ENCODE results near the gene CYP4A11. TPM values are rescaled to one million over a fixed set of nuclear protein-coding genes. Genes with fewer than 3 reads are reported as not detected.
A peak's percentile ranks its signal among the peaks of the same experiment; 100 is the strongest.
"Not testable (repeated sequence)": the region's sequence is repeated elsewhere in the genome, so short reads cannot be mapped to it uniquely, and the experiment has no call there.

CYP4A11 gene
- total and polyA plus RNA-seq, 8 donors = 0.23 to 0.87 (median 0.35) TPM; not detected in 2

GRCh38 chr1:46936788-46937187 is 4.5 kb downstream of the CYP4A11 start:
- intact Hi-C loops (cut with DNase I) = no loop called here
- no peaks in the 10 kb centered on the region for H3K36me3 ChIP-seq
- no peak for DNase-seq
- ATAC-seq = no peak
- no peaks in the 10 kb centered on the region for H3K9me3 ChIP-seq
- WGBS, 2 donors = 47 to 65% methylated on average over 1 of the region's 1 CpG
- no peak for FAIRE-seq
- TF ChIP-seq, protein P1, sequence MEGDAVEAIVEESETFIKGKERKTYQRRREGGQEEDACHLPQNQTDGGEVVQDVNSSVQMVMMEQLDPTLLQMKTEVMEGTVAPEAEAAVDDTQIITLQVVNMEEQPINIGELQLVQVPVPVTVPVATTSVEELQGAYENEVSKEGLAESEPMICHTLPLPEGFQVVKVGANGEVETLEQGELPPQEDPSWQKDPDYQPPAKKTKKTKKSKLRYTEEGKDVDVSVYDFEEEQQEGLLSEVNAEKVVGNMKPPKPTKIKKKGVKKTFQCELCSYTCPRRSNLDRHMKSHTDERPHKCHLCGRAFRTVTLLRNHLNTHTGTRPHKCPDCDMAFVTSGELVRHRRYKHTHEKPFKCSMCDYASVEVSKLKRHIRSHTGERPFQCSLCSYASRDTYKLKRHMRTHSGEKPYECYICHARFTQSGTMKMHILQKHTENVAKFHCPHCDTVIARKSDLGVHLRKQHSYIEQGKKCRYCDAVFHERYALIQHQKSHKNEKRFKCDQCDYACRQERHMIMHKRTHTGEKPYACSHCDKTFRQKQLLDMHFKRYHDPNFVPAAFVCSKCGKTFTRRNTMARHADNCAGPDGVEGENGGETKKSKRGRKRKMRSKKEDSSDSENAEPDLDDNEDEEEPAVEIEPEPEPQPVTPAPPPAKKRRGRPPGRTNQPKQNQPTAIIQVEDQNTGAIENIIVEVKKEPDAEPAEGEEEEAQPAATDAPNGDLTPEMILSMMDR (IDR thresholded peaks at IDR 0.05) = no peak
- no peak overlapping the region for H3K4me3 ChIP-seq
- H3K27ac ChIP-seq = no peak overlapping the region
- peaks cover 0 to 2% (median 0%) of the 10 kb centered on the region in 3 donors for H3K4me1 ChIP-seq
- no peaks in the 10 kb centered on the region for H3K27me3 ChIP-seq

DNA sequence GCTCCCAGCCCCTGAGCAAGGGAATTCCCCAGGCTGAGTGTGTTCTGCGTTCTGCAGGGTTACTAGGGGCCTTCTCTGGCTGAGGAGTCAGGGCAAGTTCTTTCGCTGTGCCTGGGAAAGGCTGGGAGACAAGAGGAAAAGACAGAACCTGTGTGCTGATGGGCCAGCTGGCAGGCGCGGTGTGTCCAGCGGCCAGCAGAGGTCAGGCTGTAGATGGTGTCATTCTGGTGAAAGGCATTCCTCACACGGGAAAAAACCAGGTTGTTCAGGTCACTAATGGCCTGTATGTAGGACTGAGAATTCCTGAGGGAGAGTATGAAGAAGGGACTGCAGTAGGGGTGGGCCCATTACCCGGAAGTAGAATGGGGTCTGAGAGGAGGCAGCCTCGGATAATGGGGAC is 6.4 kb downstream of the CYP4A11 start:
- peak; percentile 78 to 95 (median 84) for ATAC-seq
- H3K4me1 ChIP-seq; H3K27ac ChIP-seq; H3K9me3 ChIP-seq; H3K27me3 ChIP-seq; H3K36me3 ChIP-seq; intact Hi-C loops (cut with DNase I); H3K4me3 ChIP-seq; FAIRE-seq: not testable (repeated sequence)
- WGBS, 2 donors = 20 to 24% methylated on average over 8 of the region's 8 CpGs
- DNase-seq = peak in 2 of 6 donors; percentile 11 to 57
- TF ChIP-seq, protein P1 (IDR thresholded peaks at IDR 0.05) = peak in 3 of 4 donors; percentile 28 to 44 (median 32)

DNA sequence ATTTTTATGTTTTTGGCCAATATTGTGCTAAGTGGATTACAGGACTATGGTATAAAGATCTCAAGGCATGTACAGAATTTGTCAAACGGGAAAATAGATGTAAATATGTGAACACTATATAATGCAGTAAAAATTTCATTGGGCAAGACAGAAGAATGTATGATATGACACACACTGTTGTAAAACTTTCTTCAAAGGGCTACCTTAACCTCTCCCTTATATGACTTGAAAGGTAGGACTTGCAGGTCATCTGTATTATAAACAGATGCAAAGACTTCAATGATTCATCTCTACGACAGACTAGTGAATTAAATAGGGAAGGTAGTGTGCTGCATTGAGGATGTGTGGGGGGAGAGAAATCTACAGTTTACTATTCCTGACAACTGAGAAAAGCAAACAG is 9.3 kb downstream of the CYP4A11 start:
- FAIRE-seq; ATAC-seq; H3K9me3 ChIP-seq; H3K4me3 ChIP-seq; H3K4me1 ChIP-seq; DNase-seq; intact Hi-C loops (cut with DNase I); H3K36me3 ChIP-seq; H3K27ac ChIP-seq; H3K27me3 ChIP-seq: not testable (repeated sequence)
- WGBS, 2 donors = 37 to 41% methylated on average over 2 of the region's 2 CpGs

- Histone ChIP-seq H3K27me3 (no peaks in the 10 kb centered on the region), H3K27ac (no peak overlapping the region), H3K4me3 (no peak overlapping the region), H3K9me3 (no peaks in the 10 kb centered on the region), H3K36me3 (no peaks in the 10 kb centered on the region), H3K4me1 (no peaks in the 10 kb centered on the region)
- no peak for DNase-seq
- FAIRE-seq = no peak
- intact Hi-C loops (cut with DNase I) = no loop called here
- WGBS, 2 donors = 54 to 58% methylated on average over 3 of the region's 3 CpGs
- TF ChIP-seq, protein P1 (IDR thresholded peaks at IDR 0.05) = no peak
- ATAC-seq = no peak
Measured at GRCh38 chr1:46931151-46931550, 10.1 kb downstream of the CYP4A11 start.

- no peak overlapping the region for H3K4me3 ChIP-seq
- FAIRE-seq (no peak), DNase-seq (peak in 1 of 6 donors; percentile 15), ATAC-seq (no peak)
- intact Hi-C loops (cut with DNase I) = no loop called here
- H3K27ac ChIP-seq = no peak overlapping the region
- WGBS, 2 donors = 55 to 79% methylated on average over 3 of the region's 3 CpGs
- no peaks in the 10 kb centered on the region for H3K36me3 ChIP-seq
- TF ChIP-seq, protein P1 (IDR thresholded peaks at IDR 0.05) = no peak
- H3K27me3 ChIP-seq = no peaks in the 10 kb centered on the region
- H3K4me1 ChIP-seq = no peaks in the 10 kb centered on the region
- H3K9me3 ChIP-seq = no peaks in the 10 kb centered on the region
Measured at GRCh38 chr1:46927249-46927835, 13.9 kb downstream of the CYP4A11 start.

Data from pancreas (tissue), 10 donors.